Gastroesophageal sphincter (tissue), 3 donors: ENCODE measurements around the gene ACSF3.

Source experiments
- CTCF ChIP-seq, 4 experiments: fragments of 200-600 bp in 2 of 4; fragments of 450-650 bp in 2 of 4; sonication (generic) in 1 of 4; IDR thresholded peaks; one replicate each; pipeline ENCODE4 v1.5.1; 2017 to 2019; ENCODE audit warnings: antibody characterized with exemption in 4 of 4, mild to moderate bottlenecking in 2 of 4, moderate library complexity in 2 of 4
- POLR2AphosphoS5 ChIP-seq: sonication (generic); formaldehyde crosslinking; IDR thresholded peaks from one replicate; pipeline ENCODE4 v1.6.1; 2017; ENCODE audit warnings: antibody characterized with exemption

- TF ChIP-seq POLR2AphosphoS5, result no peak
- no peak for TF ChIP-seq CTCF (IDR thresholded peaks at IDR 0.05)
Measured at GRCh38 chr16:89101303-89102040, 7.8 kb downstream of the ACSF3 start.
